Left cardiac atrium (tissue), 4 donors: ENCODE data around the gene MYL3. TPM values are rescaled to one million over a fixed set of nuclear protein-coding genes. Genes with fewer than 3 reads are reported as not detected.

Source experiments
- ATAC-seq, 2 donors: fragments of 200-7000 bp; cut with Tn5 transposase; one replicate each; pipeline ENCODE4 v1.9.1; 2020; ENCODE audit warnings: mild to moderate bottlenecking in 2 of 2, moderate library complexity in 2 of 2
- DNase-seq: peaks from one replicate; pipeline ENCODE4 v3.0.0-alpha.2; 2020
- intact Hi-C, 2 donors: fragments of 100-400 bp; cut with DNase I; formaldehyde crosslinking; loops; one replicate each; pipeline versions ENCODE4 v1.14.1 to v1.15.1; 2022 to 2023
- total RNA-seq, 2 donors: library from RNA; stranded (reverse); fragmentation: NEBNext Ultra II Directional; extraction: Animal tissue kit (Norgen Biotek cat#: 25700); gene quantifications; one replicate each; pipeline ENCODE4 v1.2.1, GENCODE V29; 2021
- donor health status: DM: no; HTN: yes; CAD: no.
- donor health status: DM: no; HTN: yes; CAD: no; lungs with severe emphysema.
- donor health status: DM: yes; HTN: yes; CAD: no.
- donor health status: Dilated cardiomyopathy.

The MYL3 gene
- total RNA-seq, 2 donors from 2014 or later: 157 to 557 TPM

DNA sequence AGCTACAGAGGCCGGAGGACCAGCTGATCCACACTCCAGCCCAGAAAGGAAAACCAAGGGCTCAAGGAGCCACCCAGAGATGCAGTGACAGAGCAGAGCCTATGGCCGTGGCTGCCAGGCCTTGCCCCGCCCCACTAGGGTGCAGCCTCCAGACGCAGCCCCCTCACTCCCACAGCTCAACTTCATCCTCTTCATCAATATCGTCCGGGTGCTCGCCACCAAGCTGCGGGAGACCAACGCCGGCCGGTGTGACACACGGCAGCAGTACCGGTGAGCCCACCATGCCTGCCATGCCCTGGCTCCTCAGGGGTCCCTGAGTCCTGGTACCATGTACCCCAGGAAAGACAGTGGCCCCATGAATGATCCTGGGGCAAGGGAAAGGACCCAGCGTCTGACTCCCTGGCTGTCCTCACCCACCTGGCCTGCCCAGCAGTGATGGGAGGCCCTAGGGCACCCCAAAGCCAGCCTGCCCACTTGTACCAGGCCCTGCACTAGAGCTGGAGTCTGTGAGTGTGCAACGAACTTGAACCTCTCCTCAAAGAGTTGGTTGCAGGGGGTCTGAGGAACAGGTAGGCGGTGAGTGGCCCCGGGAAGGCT, 38.4 kb upstream of the MYL3 start:
- DNase-seq (peak; percentile 18), ATAC-seq (no peak)
- intact Hi-C loops: no loop called here

DNA sequence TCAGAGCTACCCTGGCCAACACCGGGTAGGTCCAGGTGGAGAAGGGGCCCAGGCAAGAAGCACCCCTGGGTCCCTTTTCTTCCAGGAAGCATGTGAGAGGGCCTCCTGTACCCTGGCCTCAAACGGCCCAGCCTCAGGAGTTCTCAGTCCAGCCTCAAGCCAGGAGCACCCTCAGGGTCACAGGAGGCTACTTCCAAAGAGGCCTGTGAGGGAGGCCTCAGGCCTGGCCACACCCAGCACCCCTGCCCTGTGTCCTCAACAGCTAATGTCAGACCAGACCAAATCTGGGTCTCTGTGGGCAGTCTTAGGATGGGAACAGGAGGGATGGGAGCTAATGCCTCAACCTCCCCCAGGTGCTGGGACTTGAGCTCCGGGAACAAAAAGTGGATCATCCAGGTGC, 37.8 kb upstream of the MYL3 start:
- intact Hi-C loops: no loop called here
- ATAC-seq (no peak), DNase-seq (no peak)

DNA sequence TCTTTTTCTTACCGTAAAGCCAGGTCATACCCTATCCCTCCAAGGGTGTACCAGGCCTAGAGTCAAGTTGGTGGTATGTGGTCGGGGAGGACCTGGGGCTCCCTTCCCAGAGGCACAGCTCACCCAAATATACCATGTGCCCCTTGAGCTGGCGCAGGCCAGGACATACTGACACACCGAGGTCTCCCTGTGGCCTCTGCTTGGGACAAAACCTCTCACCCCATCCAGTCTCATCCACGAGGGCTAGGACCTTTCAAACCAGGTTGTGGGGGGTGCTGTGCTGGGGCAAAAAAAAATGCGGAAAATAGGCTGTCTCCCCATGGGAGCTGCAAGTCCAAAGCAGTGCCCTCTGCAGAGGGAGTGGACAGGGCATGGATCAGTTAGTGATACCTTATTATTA, 37.1 kb upstream of the MYL3 start:
- ATAC-seq: no peak
- intact Hi-C loops: no loop called here
- DNase-seq: no peak

DNA sequence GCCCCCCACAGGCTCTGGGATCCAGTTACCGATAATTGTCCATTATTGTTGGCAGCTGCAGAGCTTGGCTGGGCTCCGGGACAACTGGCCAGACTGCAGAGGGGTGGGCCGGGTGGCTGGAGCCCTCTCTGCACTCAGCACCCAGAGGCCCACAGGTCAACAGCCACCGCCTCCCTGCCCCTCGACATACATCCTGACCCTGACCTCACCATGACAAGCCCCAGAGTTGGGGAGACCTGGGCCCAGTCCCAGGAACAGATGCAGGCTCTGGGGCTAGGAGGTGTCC, 36.7 kb upstream of the MYL3 start:
- peak; percentile 4 to 49 for ATAC-seq
- peak; percentile 62 for DNase-seq
- intact Hi-C loops: no loop called here

DNA sequence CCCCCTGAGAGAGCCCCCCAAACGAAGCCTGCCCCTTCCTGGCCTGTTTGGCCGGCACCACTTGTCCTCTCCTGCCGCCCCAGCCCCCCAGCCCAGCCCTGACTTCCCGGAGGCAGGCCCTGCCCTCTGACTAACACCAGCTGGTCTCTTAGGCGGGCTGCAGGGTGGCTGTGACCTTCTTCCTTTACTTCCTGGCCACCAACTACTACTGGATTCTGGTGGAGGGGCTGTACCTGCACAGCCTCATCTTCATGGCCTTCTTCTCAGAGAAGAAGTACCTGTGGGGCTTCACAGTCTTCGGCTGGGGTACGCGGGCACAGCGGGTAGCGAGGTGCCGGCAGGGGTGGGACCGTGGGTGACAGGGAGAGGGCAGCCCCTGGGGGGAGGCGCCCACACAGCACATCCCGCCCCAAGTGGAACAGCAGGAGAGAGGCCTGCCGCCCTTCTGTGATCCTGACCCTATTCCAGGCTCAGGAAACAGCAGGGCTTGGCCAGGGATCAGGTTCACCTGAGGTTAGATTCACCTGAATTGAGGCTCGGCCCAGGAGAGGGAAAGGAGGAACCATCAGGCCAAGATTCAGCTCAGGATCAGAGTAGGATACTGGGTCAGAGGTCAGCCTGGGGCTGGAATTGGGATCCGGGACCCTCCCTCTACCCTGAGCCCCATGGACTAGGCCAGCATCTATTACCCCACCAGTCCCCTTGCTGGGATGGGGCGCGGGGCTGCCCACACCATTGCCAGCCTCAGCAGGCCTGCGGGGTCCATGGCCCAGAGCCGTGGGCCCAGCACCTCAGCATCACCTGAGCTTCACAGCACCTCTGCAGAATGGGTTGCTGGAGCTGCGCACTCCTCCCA, 36.1 kb upstream of the MYL3 start:
- intact Hi-C loops: loop anchor here in 1 of 2 donors (5.0 kb wide), 1 partner anchor 192 kb away; no protein-coding TSS in a partner anchor
- DNase-seq: peak; percentile 41
- ATAC-seq: peak; percentile 11 to 20

DNA sequence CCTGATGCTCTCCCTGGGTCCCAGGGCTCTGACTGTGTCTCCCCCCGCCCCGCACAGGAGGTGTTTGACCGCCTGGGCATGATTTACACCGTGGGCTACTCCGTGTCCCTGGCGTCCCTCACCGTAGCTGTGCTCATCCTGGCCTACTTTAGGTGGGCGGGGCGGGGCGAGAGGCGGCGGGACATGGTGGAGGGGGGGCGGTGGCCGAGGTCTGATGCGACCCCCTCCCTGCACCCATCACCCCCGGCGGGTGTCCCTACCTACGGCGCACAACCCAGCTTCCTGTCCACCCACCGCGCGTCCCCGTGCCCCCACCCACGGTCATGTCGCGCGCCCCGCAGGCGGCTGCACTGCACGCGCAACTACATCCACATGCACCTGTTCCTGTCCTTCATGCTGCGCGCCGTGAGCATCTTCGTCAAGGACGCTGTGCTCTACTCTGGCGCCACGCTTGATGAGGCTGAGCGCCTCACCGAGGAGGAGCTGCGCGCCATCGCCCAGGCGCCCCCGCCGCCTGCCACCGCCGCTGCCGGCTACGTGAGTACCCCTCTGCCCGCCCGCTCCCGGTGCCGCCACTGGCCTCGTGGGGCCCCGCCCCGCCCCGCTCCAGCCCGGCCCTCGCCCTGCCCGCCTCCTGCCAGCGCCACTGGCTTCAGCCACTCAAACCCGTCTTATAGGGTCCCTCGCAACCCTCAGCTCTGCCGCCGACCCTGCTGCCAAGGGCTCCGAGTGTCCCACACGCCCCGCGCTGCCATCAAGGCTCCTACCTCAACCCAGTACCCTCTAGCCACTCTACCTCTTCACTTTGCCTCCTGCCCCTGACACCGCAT, 35.3 kb upstream of the MYL3 start:
- ATAC-seq: peak in 1 of 2 donors; percentile 5
- intact Hi-C loops: loop anchor here in 1 of 2 donors (5.0 kb wide), 1 partner anchor 191 kb away; no protein-coding TSS in a partner anchor
- peak; percentile 36 for DNase-seq

DNA sequence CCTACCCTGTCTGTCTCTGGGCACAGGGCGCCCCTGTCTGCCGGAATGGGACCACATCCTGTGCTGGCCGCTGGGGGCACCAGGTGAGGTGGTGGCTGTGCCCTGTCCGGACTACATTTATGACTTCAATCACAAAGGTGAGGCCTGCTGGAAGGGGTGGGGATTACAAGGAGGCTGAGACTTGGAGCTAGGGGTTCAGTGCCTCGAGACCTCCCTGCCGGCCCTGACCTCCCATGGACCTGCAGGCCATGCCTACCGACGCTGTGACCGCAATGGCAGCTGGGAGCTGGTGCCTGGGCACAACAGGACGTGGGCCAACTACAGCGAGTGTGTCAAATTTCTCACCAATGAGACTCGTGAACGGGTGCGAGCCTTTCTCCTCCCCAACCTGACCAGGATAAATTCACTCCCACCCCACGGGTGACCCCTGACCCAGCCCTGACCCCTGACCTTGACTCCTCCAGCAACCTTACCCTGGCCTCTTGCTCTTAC, 34.6 kb upstream of the MYL3 start:
- ATAC-seq (no peak), DNase-seq (peak; percentile 17)
- intact Hi-C loops: loop anchor here in 1 of 2 donors (5.0 kb wide), 1 partner anchor 191 kb away; no protein-coding TSS in a partner anchor

DNA sequence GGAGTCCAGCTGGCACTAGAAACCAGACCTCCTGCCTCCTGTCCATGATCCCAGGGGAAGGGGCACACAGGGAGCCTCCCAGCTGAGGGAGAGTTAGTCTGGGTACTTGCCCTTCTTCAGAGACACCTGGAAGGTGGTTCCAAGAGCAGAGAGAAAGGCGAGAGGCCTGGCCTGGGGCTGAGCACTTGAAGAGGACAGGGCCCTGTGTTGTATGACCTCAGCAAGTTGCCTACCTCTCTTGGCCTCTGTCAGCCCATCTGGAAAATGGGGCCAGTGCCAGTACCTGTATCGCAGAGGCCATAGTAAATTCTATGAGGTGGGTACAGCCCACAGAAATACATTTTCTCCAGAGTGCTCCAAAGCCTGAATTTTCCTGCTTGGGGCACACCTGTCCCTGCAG, 33.8 kb upstream of the MYL3 start:
- intact Hi-C loops: loop anchor here in 1 of 2 donors (5.0 kb wide), 1 partner anchor 190 kb away; no protein-coding TSS in a partner anchor

DNA sequence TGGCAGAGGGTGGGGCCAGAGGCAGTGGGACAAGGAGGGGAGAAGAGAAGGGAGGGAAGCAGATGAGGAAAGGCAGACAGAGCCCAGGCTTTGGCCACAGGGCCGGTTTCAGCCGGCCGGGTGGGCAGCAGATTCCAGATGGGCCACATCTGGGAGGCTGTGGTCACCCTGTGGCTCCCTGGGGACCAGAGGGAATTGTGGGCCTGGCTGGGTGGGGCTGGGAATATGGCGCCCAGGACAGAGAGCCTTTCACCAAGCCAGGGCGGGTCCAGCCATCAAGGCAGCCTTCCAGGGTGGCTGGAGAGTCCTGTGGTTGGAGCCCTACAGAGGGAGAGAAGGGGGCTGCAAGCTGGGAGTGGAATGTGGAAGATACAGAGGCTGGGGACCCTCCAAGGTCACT, 33.1 kb upstream of the MYL3 start:
- ATAC-seq (no peak), DNase-seq (peak; percentile 26)
- intact Hi-C loops: loop anchor here in 1 of 2 donors (5.0 kb wide), 1 partner anchor 189 kb away; no protein-coding TSS in a partner anchor

More for the DNA sequence above, 33.8 kb upstream of the MYL3 start:
- DNase-seq (no peak), ATAC-seq (no peak)

DNA sequence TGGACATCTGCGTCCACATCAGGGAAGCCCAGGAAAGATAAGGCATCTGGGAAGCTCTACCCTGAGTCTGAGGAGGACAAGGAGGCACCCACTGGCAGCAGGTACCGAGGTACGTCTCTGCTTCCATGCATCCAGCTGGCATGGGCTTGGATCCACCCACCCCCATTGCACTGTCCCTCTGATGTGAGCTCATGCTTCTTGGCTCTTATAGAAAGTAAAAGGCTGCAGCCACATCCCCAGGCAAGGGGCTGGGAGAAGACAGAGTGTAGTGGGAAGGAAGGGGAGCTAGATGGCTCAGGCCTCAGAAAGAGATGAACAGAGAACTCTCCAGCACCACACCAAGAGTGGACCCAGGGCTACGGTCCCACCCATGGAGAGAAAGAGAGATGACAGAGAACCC, 32.5 kb upstream of the MYL3 start:
- intact Hi-C loops: loop anchor here (2.0 to 5.0 kb wide), 3 partner anchors 29 to 191 kb away; no protein-coding TSS in a partner anchor
- peak; percentile 11 for DNase-seq
- ATAC-seq: no peak

DNA sequence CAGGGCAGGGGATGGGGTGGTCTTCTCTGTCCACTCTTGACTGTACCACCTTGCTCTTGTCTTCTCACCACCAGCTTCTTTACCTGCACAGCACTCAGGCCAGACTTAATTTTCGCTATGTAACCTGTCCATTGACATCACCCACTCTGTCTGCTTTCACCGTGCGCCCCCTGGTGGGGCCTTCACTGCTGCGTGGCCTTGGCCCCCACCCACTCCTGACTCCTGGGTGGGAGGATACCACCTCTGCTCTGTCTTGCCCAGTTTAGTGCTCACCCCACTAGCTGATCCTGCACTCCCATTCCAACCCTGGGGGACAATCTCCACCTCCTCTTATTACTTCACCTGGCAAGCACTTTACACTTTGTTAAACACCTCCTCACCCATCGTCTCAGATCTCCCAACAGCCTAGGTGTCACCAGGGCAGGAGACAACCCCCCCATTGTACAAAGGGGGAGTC, 32.0 kb upstream of the MYL3 start:
- ATAC-seq (peak; percentile 42 to 56), DNase-seq (peak; percentile 84)
- intact Hi-C loops: loop anchor here (2.0 to 5.0 kb wide), 3 partner anchors 28 to 190 kb away; no protein-coding TSS in a partner anchor

DNA sequence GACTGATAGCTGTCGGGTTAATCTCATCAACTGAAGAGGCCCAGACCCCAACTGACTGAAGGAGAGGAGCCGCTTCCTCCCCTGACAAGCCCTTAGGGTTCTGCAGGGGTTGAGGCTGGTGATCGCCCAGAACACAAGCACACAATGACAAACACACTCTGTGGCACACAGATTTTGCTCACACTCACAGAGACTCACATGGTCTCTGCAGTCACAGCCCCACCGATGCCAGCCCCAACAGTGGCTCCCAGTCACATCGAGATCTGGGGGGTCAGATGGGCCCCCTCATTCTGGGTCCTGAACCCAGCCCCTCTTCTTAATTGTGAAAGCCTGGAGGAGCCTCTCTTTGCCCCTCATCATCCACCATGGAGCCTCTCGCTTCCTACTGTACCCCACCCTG, 31.0 kb upstream of the MYL3 start:
- no peak for ATAC-seq
- intact Hi-C loops: loop anchor here in 1 of 2 donors (2.0 to 5.0 kb wide), 3 partner anchors 27 to 189 kb away; no protein-coding TSS in a partner anchor
- no peak for DNase-seq

DNA sequence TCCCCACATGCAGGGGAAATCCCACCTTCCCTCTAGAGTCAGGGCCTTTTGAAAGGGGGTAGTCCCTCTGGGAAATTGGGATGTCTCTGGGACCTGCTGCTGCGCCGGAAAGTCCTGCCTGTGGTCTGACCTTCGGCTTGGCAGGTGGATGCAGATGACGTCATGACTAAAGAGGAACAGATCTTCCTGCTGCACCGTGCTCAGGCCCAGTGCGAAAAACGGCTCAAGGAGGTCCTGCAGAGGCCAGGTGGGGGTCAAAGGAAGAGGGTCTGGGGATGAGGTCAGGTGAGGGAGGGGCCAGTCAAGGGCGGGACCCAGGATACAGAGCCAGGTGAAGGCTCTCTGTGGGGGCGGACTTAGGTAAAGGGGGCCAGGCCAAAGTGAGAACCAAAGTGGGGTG, 30.5 kb upstream of the MYL3 start:
- intact Hi-C loops: loop anchor here in 1 of 2 donors (2.0 to 5.0 kb wide), 3 partner anchors 27 to 189 kb away; no protein-coding TSS in a partner anchor
- DNase-seq (no peak), ATAC-seq (no peak)

DNA sequence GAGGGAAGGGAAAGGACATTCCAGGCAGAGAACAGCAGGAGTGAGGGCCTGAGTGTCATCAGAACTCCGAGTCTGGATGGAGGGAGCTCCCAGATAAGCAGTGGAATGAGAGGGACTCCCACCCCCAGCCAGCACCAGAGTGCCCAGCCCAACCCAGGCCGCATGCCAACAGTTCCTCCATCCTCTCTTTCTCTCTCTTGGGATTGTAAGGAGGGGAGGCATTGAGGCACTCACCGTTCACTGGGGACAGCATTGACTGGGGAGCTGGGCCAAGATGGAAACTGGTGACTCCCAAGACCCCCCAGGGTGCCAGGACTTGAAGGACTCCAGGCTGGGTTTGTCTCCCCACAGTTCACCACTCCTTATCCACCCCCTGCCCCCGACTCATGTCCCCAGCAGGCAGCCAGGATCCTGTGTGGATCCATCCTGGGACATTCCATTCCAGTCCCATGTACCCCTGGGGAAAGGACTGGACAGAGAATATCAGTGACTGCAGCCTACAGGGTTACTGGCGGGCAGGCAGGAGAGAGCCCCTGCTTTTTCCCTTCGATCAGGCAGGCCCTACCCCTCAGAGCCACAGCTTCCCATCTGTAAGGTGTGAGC, 30.0 kb upstream of the MYL3 start:
- ATAC-seq: peak in 1 of 2 donors; percentile 16
- intact Hi-C loops: loop anchor here in 1 of 2 donors (5.0 kb wide), 1 partner anchor 46 kb away; no protein-coding TSS in a partner anchor
- no peak for DNase-seq

DNA sequence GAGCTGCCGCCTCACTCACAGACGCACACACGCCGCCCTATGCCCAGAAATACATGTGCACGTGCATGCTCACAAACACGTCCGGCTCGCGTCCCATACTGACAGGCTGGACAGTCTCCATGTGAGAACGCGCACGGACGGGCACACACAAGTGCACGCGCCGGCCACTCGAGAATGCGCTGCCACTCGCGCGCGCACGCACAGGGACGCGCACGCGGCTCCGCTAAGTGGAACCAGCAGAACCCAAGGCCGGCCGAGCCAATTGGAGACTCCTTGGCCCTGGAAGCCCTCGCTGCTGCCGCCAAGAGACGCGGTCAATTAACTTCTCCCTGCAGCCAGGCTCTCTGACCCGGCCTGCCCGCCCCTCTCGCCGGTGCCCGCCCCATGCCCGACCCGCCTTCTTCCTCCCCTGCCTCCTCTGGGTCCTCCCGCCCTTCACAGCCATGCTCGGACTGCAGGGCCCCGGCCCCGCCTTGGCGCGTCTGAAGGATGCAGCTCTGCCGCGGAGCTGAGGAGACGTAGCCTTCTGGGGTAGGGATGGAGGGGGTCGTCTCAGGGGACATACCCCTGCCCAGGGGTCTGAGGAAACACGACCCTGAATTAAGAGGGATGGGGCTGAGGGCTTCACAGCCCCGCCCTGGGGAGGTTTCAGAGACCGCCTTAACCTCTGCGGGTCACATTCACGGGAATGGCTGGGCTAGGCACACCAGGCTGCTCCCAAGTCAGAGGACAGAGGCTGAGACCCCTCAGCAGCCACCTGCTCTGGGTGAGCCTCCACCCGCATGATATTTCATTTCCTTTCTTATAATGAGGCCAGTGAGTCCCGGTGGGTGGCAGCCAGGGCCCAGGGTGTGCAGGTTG, 29.3 kb upstream of the MYL3 start:
- ATAC-seq: peak; percentile 83 to 90
- intact Hi-C loops: loop anchor here in 1 of 2 donors (5.0 kb wide), 1 partner anchor 45 kb away; no protein-coding TSS in a partner anchor
- DNase-seq: peak; percentile 83

DNA sequence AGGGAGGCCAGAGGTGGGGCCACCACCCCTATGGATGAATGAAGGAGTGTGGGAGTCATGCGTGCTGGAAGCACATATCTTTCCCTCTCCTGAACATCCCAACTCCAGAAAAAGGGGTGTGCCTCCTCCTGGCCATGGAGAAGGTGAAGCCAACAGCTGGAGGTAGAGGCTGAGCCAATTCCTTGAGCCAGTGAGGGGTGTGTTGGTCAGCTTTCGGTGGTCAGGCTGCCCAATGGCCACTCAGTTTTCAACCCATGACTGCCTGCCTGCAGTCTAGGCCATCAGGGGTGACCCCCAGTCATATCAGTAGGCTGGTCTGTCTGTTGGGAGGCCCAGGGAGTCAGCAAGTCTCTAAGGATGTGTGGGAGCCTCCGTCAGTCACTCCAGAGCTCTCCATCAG, 27.9 kb upstream of the MYL3 start:
- intact Hi-C loops: loop anchor here in 1 of 2 donors (5.0 kb wide), 1 partner anchor 44 kb away; no protein-coding TSS in a partner anchor
- no peak for DNase-seq
- no peak for ATAC-seq

DNA sequence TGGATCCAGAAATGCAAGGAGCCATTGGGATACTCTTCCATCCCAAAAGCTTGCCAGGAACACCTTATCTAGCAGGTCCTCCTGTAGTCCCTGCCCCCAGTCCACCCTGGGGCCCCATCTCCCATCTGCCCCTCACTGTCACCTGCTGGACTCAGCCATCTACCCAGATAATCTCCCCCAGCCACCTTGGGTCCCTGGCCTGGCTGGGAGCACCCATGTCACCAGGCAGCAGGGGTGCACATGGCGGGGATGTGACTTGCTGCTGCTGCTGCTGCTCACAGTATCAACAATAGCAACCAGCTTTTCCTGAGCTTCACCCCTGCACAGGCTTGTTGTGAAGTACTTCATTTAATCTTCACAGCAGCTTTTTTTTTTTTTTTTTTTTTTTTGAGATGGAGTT, 26.9 kb upstream of the MYL3 start:
- intact Hi-C loops: loop anchor here in 1 of 2 donors (5.0 kb wide), 1 partner anchor 43 kb away; no protein-coding TSS in a partner anchor
- DNase-seq (no peak), ATAC-seq (no peak)
